ENCODE measurements around the gene PYROXD2. TPM values are rescaled to one million over a fixed set of nuclear protein-coding genes. Genes with fewer than 3 reads are reported as not detected.

PYROXD2 gene
- polyA plus RNA-seq, 1 donor from 2014 or later: 0.11 TPM

DNA sequence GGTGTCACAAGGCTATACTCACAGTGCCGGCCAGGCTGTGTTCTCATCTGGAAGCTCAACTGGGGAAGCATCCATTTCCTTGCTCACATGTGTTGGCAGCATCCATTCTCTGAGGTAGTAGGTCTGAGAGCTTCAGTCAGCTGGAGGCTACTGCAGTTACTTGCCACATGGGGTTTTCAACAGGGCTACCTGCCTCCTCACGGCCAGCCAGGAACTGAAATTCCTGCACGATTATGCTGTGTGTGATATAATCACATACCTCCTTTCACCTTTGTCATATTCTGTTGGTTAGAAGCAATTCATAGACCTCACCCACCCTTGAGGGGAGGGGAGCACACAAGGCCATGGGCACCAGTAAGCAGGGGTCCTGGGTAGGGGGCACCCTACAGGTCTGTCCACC lies 37.4 kb downstream of the PYROXD2 start:
- Histone ChIP-seq H3K36me3 (ENCODE audit: insufficient read depth, low read length) (no peaks in the 10 kb centered on the region), H3F3A (ENCODE audit: insufficient read depth, low read length, poor library complexity, severe bottlenecking) (no peaks in the 10 kb centered on the region), H3K79me2 (replicated peaks; ENCODE audit: insufficient read depth, low read length) (no peaks in the 10 kb centered on the region), H3K4me2 (ENCODE audit: low read length) (no peak overlapping the region), H4K20me1 (ENCODE audit: insufficient read depth) (no peaks in the 10 kb centered on the region), H3K9me3 (ENCODE audit: low read length) (no peaks in the 10 kb centered on the region), H3K27ac (ENCODE audit: low read length) (no peak overlapping the region), H3K4me3 (ENCODE audit: low read length) (no peak overlapping the region), H3K9me2 (ENCODE audit: insufficient read depth, low read length) (no peaks in the 10 kb centered on the region), H3K27me3 (ENCODE audit: insufficient read depth, low read depth, low read length) (no peaks in the 10 kb centered on the region), H3K9ac (ENCODE audit: low read length) (no peak overlapping the region), H2AFZ (ENCODE audit: low read depth, low read length) (no peak overlapping the region)
- TF ChIP-seq, protein P1, sequence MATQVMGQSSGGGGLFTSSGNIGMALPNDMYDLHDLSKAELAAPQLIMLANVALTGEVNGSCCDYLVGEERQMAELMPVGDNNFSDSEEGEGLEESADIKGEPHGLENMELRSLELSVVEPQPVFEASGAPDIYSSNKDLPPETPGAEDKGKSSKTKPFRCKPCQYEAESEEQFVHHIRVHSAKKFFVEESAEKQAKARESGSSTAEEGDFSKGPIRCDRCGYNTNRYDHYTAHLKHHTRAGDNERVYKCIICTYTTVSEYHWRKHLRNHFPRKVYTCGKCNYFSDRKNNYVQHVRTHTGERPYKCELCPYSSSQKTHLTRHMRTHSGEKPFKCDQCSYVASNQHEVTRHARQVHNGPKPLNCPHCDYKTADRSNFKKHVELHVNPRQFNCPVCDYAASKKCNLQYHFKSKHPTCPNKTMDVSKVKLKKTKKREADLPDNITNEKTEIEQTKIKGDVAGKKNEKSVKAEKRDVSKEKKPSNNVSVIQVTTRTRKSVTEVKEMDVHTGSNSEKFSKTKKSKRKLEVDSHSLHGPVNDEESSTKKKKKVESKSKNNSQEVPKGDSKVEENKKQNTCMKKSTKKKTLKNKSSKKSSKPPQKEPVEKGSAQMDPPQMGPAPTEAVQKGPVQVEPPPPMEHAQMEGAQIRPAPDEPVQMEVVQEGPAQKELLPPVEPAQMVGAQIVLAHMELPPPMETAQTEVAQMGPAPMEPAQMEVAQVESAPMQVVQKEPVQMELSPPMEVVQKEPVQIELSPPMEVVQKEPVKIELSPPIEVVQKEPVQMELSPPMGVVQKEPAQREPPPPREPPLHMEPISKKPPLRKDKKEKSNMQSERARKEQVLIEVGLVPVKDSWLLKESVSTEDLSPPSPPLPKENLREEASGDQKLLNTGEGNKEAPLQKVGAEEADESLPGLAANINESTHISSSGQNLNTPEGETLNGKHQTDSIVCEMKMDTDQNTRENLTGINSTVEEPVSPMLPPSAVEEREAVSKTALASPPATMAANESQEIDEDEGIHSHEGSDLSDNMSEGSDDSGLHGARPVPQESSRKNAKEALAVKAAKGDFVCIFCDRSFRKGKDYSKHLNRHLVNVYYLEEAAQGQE (IDR thresholded peaks at IDR 0.05; ENCODE audit: borderline replicate concordance): no peak
- TF ChIP-seq EP300 (conservative IDR thresholded peaks at IDR 0.05; ENCODE audit: poor library complexity, severe bottlenecking) (no peak), SMC3 (conservative IDR thresholded peaks at IDR 0.05; ENCODE audit: poor library complexity) (no peak)

DNA sequence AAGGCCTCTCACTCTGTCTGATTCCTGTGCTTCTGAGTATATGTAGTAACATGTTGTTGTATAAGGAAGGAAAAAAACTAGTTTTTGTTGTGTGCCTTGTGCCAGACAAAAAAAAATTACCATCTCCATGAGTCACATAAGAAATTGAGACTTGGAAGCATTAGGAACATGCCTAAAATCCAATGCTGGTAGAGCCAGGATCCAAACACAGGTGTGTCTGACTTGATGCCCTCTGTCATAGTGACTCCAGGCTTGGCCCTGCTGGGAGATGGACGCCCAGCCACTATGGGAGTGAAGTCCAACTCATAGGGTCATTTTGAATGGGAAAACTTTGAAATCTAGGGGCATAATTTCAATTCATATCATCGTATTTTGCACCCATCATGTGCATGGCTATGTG lies 38.0 kb downstream of the PYROXD2 start:
- H3K9me2 ChIP-seq (ENCODE audit: insufficient read depth, low read length): no peaks in the 10 kb centered on the region
- H4K20me1 ChIP-seq (ENCODE audit: insufficient read depth): no peaks in the 10 kb centered on the region
- TF ChIP-seq CTCF (IDR thresholded peaks at IDR 0.05; ENCODE audit: poor library complexity, severe bottlenecking): no peak
- no peak for TF ChIP-seq POLR2AphosphoS5 (IDR thresholded peaks at IDR 0.05)
- TF ChIP-seq, protein P1 (IDR thresholded peaks at IDR 0.05; ENCODE audit: borderline replicate concordance): no peak
- no peak for TF ChIP-seq EP300 (conservative IDR thresholded peaks at IDR 0.05; ENCODE audit: poor library complexity, severe bottlenecking)
- no peak for TF ChIP-seq SMC3 (conservative IDR thresholded peaks at IDR 0.05; ENCODE audit: poor library complexity)
- H2AFZ ChIP-seq (ENCODE audit: low read depth, low read length): no peak overlapping the region
- no peak overlapping the region for H3K4me2 ChIP-seq (ENCODE audit: low read length)
- H3K36me3 ChIP-seq (ENCODE audit: insufficient read depth, low read length): no peaks in the 10 kb centered on the region
- H3K9me3 ChIP-seq (ENCODE audit: low read length): no peaks in the 10 kb centered on the region
- no peaks in the 10 kb centered on the region for H3F3A ChIP-seq (ENCODE audit: insufficient read depth, low read length, poor library complexity, severe bottlenecking)
- H3K27ac ChIP-seq (ENCODE audit: low read length): no peak overlapping the region
- no peaks in the 10 kb centered on the region for H3K27me3 ChIP-seq (ENCODE audit: insufficient read depth, low read depth, low read length)
- no peaks in the 10 kb centered on the region for H3K79me2 ChIP-seq (replicated peaks; ENCODE audit: insufficient read depth, low read length)
- H3K4me3 ChIP-seq (ENCODE audit: low read length): no peak overlapping the region
- H3K9ac ChIP-seq (ENCODE audit: low read length): no peak overlapping the region

Measured in neural cell (in vitro differentiated cells).